Activated CD8-positive, alpha-beta memory T cell treated with anti-CD3 and anti-CD28 coated beads, Interleukin-2, amount 50 U/mL, for 24 hours (primary cell): ENCODE data around the gene TMCC2.
"Not testable (repeated sequence)": the region's sequence is repeated elsewhere in the genome, so short reads cannot be mapped to it uniquely, and the experiment has no call there.

Experiments used
- DNase-seq: peaks from one replicate; pipeline ENCODE4 v3.0.0-alpha.2; 2020; ENCODE audit errors: extremely low read depth

The TMCC2 gene

GRCh38 chr1:205280666-205281395 lies 53.1 kb downstream of the TMCC2 start:
- not testable (repeated sequence) for DNase-seq

- DNase-seq: no peak
These were observed 55.8 kb downstream of the TMCC2 start for GRCh38 chr1:205283270-205284147.

GRCh38 chr1:205284420-205285144 lies 56.8 kb downstream of the TMCC2 start:
- peak; percentile 60 for DNase-seq

GRCh38 chr1:205285381-205286101 lies 57.8 kb downstream of the TMCC2 start:
- no peak for DNase-seq

GRCh38 chr1:205286335-205286950 lies 58.7 kb downstream of the TMCC2 start:
- no peak for DNase-seq

- DNase-seq: no peak
These were observed 59.3 kb downstream of the TMCC2 start for GRCh38 chr1:205287076-205287475.

GRCh38 chr1:205287767-205288559 lies 60.2 kb downstream of the TMCC2 start:
- peak; percentile 64 for DNase-seq

- DNase-seq: no peak
These were observed 63.9 kb downstream of the TMCC2 start for GRCh38 chr1:205291596-205291995.

GRCh38 chr1:205293350-205294074 lies 65.8 kb downstream of the TMCC2 start:
- no peak for DNase-seq

- DNase-seq: no peak
These were observed 66.6 kb downstream of the TMCC2 start for GRCh38 chr1:205294175-205294917.

- no peak for DNase-seq
These were observed 67.2 kb downstream of the TMCC2 start for GRCh38 chr1:205294934-205295333.

- DNase-seq: no peak
These were observed 68.4 kb downstream of the TMCC2 start for GRCh38 chr1:205296154-205296553.

- not testable (repeated sequence) for DNase-seq
These were observed 69.9 kb downstream of the TMCC2 start for GRCh38 chr1:205297546-205298177.

- no peak for DNase-seq
These were observed 70.6 kb downstream of the TMCC2 start for GRCh38 chr1:205298191-205298994.

- no peak for DNase-seq
These were observed 72.4 kb downstream of the TMCC2 start for GRCh38 chr1:205300149-205300548.

- DNase-seq: no peak
These were observed 73.6 kb downstream of the TMCC2 start for GRCh38 chr1:205301205-205301821.
